Measurements from ENCODE around the gene CELSR1. TPM values are rescaled to one million over a fixed set of nuclear protein-coding genes. Genes with fewer than 3 reads are reported as not detected.

Gene CELSR1
- polyA plus RNA-seq, 4 donors, result 0.27 to 3.0 (median 1.9) TPM; not detected in 1

DNA sequence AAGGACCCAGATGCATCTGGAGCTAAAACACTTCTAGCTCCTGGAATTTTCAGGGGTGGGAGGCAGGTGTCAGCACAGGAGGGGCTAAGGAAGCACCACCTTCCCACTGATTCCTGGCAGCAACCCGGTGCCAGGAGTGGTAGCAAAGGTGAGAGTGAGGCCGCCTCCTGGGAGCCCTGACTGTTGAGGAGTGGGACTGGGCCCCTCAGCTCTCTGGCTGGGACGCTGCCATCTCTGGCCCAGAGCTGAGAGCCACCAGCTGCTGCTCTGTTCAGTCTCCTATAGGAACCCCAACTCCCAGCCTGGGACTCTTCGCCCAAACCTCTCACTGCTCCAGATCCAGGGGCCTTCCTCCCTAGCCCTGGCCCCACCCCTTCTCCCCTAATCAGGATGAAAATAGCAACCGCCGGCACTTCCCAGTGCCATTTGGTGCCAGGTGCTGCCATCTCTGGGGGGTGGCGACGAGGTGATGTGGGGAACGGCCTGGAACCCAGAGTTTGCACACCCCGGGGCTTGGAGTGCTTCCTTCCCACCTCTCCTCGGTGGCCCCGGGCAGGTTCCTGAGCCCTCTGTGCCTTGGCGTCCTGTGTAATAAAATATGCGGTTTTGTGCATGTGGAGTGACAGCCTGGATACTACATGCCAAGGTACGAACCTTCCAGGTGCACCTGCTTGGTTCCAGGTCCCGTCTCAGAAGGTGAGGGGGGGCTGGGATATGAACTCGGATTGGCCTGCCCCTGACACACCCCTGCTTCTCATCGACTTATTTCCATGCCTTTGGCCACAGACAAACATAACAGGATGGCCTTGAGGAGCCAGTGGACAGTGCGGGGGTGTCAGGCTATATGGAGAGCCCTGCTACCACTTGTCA, 35.7 kb upstream of the CELSR1 start:
- 21 to 67% (median 36%) methylated on average over 19 of the region's 19 CpGs for WGBS, 3 donors
- peak overlapping the region in 1 of 3 donors; percentile 7 for H3K27ac ChIP-seq (ENCODE audit: low read depth in 1 of 3, low read length in 2 of 3)

GRCh38 chr22:46571642-46572250, 34.3 kb upstream of the CELSR1 start:
- peaks cover 0 to 17% of the 10 kb centered on the region in 2 donors for H3K9me3 ChIP-seq (ENCODE audit: control insufficient read depth in 2 of 2, insufficient read depth in 1 of 2, low read depth in 1 of 2, low read length in 1 of 2)
- no peak for FAIRE-seq
- no peak for DNase-seq
- WGBS, 3 donors, result 85 to 93% (median 87%) methylated on average over 7 of the region's 7 CpGs
- H3K4me1 ChIP-seq (ENCODE audit: control insufficient read depth in 3 of 3, insufficient read depth in 2 of 3, low read depth in 1 of 3, low read length in 2 of 3), result peaks cover 0 to 19% (median 3%) of the 10 kb centered on the region in 3 donors
- no peak overlapping the region for H3K4me3 ChIP-seq (ENCODE audit: low read depth in 1 of 3, low read length in 3 of 3)
- no peaks in the 10 kb centered on the region for H3K27me3 ChIP-seq (ENCODE audit: control insufficient read depth in 3 of 3, insufficient read depth in 3 of 3, low read length in 3 of 3)
- H3K36me3 ChIP-seq (ENCODE audit: control insufficient read depth in 3 of 3, insufficient read depth in 2 of 3, low read depth in 1 of 3, low read length in 3 of 3), result no peaks in the 10 kb centered on the region
- H3K27ac ChIP-seq (ENCODE audit: low read depth in 1 of 3, low read length in 2 of 3), result no peak overlapping the region

More for the DNA sequence above, 35.7 kb upstream of the CELSR1 start:
- no peak for FAIRE-seq
- peaks cover 0 to 23% (median 3%) of the 10 kb centered on the region in 3 donors for H3K4me1 ChIP-seq (ENCODE audit: control insufficient read depth in 3 of 3, insufficient read depth in 2 of 3, low read depth in 1 of 3, low read length in 2 of 3)
- H3K9me3 ChIP-seq (ENCODE audit: control insufficient read depth in 2 of 2, insufficient read depth in 1 of 2, low read depth in 1 of 2, low read length in 1 of 2), result peaks cover 0 to 17% of the 10 kb centered on the region in 2 donors
- H3K36me3 ChIP-seq (ENCODE audit: control insufficient read depth in 3 of 3, insufficient read depth in 2 of 3, low read depth in 1 of 3, low read length in 3 of 3), result peaks cover 0 to 2% (median 0%) of the 10 kb centered on the region in 3 donors
- H3K4me3 ChIP-seq (ENCODE audit: low read depth in 1 of 3, low read length in 3 of 3), result no peak overlapping the region
- DNase-seq, result no peak
- H3K27me3 ChIP-seq (ENCODE audit: control insufficient read depth in 3 of 3, insufficient read depth in 3 of 3, low read length in 3 of 3), result no peaks in the 10 kb centered on the region

DNA sequence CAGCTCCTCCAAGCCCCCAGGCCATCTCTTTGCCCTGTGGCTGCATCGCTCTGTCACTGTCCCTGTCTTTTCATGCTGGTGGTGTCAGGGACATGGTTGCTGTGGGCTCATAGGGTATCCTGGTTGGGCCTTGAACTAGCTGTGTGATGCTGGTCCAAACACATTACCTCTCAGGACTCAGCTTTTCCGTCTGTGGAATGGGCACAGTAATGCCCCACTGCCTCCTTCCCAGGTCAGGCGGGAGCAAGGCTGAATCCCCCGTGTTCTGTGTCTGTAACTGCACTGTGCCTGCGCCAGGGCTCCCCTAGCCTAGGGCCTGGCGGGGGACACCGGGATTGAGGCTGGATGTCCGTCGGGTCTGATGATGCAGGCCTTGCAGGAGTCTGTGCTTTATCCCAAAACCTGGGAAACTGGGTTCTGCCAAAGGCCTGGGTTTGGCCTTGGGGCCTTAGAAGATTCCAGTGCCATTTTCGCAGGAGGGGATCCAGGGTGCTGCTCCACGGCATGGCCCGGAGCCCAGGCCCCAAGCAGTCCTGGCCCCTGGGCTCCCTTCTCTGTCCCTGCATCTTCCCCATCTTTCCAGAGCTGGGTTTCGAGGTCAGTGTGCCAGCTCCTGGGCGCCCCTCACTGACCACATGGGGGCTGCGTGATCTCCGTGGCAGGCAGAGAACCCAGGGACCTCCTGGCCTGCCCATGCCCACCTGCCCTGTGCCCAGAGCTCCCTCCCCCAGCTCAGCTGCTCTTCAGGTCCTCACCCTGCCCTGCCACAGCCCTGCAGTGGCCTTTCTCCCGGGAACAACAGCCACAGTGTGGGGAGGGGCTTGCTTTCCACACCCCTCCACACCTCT, 32.7 kb upstream of the CELSR1 start:
- 89 to 92% (median 90%) methylated on average over 17 of the region's 17 CpGs for WGBS, 3 donors
- DNase-seq, result no peak

GRCh38 chr22:46569055-46569847, 31.8 kb upstream of the CELSR1 start:
- peaks cover 0 to 17% of the 10 kb centered on the region in 2 donors for H3K9me3 ChIP-seq (ENCODE audit: control insufficient read depth in 2 of 2, insufficient read depth in 1 of 2, low read depth in 1 of 2, low read length in 1 of 2)
- no peak for FAIRE-seq

More for the DNA sequence above, 32.7 kb upstream of the CELSR1 start:
- no peaks in the 10 kb centered on the region for H3K36me3 ChIP-seq (ENCODE audit: control insufficient read depth in 3 of 3, insufficient read depth in 2 of 3, low read depth in 1 of 3, low read length in 3 of 3)
- H3K4me3 ChIP-seq (ENCODE audit: low read depth in 1 of 3, low read length in 3 of 3), result no peak overlapping the region
- FAIRE-seq, result no peak
- peaks cover 0 to 5% (median 3%) of the 10 kb centered on the region in 3 donors for H3K4me1 ChIP-seq (ENCODE audit: control insufficient read depth in 3 of 3, insufficient read depth in 2 of 3, low read depth in 1 of 3, low read length in 2 of 3)
- peaks cover 0 to 17% of the 10 kb centered on the region in 2 donors for H3K9me3 ChIP-seq (ENCODE audit: control insufficient read depth in 2 of 2, insufficient read depth in 1 of 2, low read depth in 1 of 2, low read length in 1 of 2)
- H3K27me3 ChIP-seq (ENCODE audit: control insufficient read depth in 3 of 3, insufficient read depth in 3 of 3, low read length in 3 of 3), result no peaks in the 10 kb centered on the region
- no peak overlapping the region for H3K27ac ChIP-seq (ENCODE audit: low read depth in 1 of 3, low read length in 2 of 3)

DNA sequence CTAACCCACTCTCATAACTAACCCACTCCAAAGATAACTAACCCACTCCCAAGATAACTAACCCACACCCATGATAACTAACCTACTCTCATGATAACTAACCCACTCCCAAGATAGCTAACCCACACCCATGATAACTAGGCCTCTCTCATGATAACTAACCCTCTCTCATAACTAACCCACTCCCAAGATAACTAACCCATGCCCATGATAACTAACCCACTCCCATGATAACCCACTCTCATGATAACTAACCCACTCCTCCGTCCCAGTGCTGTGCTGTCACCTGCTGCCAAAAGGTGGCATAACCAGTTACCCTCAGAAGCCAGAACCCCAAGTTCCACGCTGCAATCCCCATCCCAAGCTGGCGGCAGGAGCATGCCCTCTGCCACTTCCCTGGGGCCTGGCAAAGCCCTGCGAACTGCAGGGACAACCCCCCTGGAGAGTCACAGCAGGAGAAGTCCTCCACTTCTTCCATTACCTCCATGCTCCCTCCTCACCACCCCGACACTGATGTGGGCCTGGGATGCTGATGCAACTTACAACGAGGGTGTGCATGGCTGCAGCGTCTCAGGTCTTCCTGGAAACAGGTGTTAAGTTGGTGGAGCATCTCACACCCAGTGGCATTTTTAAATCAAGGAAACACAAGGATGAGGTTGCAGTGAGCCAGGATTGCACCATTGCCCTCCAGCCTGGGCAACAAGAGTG, 30.8 kb upstream of the CELSR1 start:
- no peak overlapping the region for H3K4me3 ChIP-seq (ENCODE audit: low read depth in 1 of 3, low read length in 3 of 3)
- peaks cover 0 to 17% of the 10 kb centered on the region in 2 donors for H3K9me3 ChIP-seq (ENCODE audit: control insufficient read depth in 2 of 2, insufficient read depth in 1 of 2, low read depth in 1 of 2, low read length in 1 of 2)
- 53 to 65% (median 54%) methylated on average over 7 of the region's 7 CpGs for WGBS, 3 donors
- H3K27me3 ChIP-seq (ENCODE audit: control insufficient read depth in 3 of 3, insufficient read depth in 3 of 3, low read length in 3 of 3), result no peaks in the 10 kb centered on the region
- no peak for DNase-seq
- no peaks in the 10 kb centered on the region for H3K36me3 ChIP-seq (ENCODE audit: control insufficient read depth in 3 of 3, insufficient read depth in 2 of 3, low read depth in 1 of 3, low read length in 3 of 3)
- no peak for FAIRE-seq
- peaks cover 4 to 13% (median 7%) of the 10 kb centered on the region in 3 donors for H3K4me1 ChIP-seq (ENCODE audit: control insufficient read depth in 3 of 3, insufficient read depth in 2 of 3, low read depth in 1 of 3, low read length in 2 of 3)
- no peak overlapping the region for H3K27ac ChIP-seq (ENCODE audit: low read depth in 1 of 3, low read length in 2 of 3)

More at GRCh38 chr22:46569055-46569847, 31.8 kb upstream of the CELSR1 start:
- Histone ChIP-seq H3K4me1 (ENCODE audit: control insufficient read depth in 3 of 3, insufficient read depth in 2 of 3, low read depth in 1 of 3, low read length in 2 of 3) (peaks cover 1 to 3% (median 2%) of the 10 kb centered on the region in 3 donors), H3K27me3 (ENCODE audit: control insufficient read depth in 3 of 3, insufficient read depth in 3 of 3, low read length in 3 of 3) (no peaks in the 10 kb centered on the region), H3K36me3 (ENCODE audit: control insufficient read depth in 3 of 3, insufficient read depth in 2 of 3, low read depth in 1 of 3, low read length in 3 of 3) (no peaks in the 10 kb centered on the region), H3K4me3 (ENCODE audit: low read depth in 1 of 3, low read length in 3 of 3) (no peak overlapping the region), H3K27ac (ENCODE audit: low read depth in 1 of 3, low read length in 2 of 3) (no peak overlapping the region)
- no peak for DNase-seq
- 82 to 85% (median 84%) methylated on average over 23 of the region's 23 CpGs for WGBS, 3 donors

- no peak overlapping the region for H3K27ac ChIP-seq (ENCODE audit: low read depth in 1 of 3, low read length in 2 of 3)
- no peaks in the 10 kb centered on the region for H3K36me3 ChIP-seq (ENCODE audit: control insufficient read depth in 3 of 3, insufficient read depth in 2 of 3, low read depth in 1 of 3, low read length in 3 of 3)
- no peaks in the 10 kb centered on the region for H3K27me3 ChIP-seq (ENCODE audit: control insufficient read depth in 3 of 3, insufficient read depth in 3 of 3, low read length in 3 of 3)
- FAIRE-seq (no peak), DNase-seq (no peak)
- H3K4me1 ChIP-seq (ENCODE audit: control insufficient read depth in 3 of 3, insufficient read depth in 2 of 3, low read depth in 1 of 3, low read length in 2 of 3), result peaks cover 4 to 13% (median 7%) of the 10 kb centered on the region in 3 donors
- no peak overlapping the region for H3K4me3 ChIP-seq (ENCODE audit: low read depth in 1 of 3, low read length in 3 of 3)
- WGBS, 3 donors, result 89 to 100% (median 91%) methylated on average over 1 of the region's 1 CpG
- H3K9me3 ChIP-seq (ENCODE audit: control insufficient read depth in 2 of 2, insufficient read depth in 1 of 2, low read depth in 1 of 2, low read length in 1 of 2), result peaks cover 0 to 21% of the 10 kb centered on the region in 2 donors
Observed at GRCh38 chr22:46567471-46567870, 30.1 kb upstream of the CELSR1 start.

GRCh38 chr22:46564084-46564714, 26.8 kb upstream of the CELSR1 start:
- FAIRE-seq, result no peak
- WGBS, 3 donors, result 63 to 67% (median 66%) methylated on average over 9 of the region's 9 CpGs
- no peaks in the 10 kb centered on the region for H3K27me3 ChIP-seq (ENCODE audit: control insufficient read depth in 3 of 3, insufficient read depth in 3 of 3, low read length in 3 of 3)
- peak in 1 of 2 donors; percentile 70 for DNase-seq
- H3K4me1 ChIP-seq (ENCODE audit: control insufficient read depth in 3 of 3, insufficient read depth in 2 of 3, low read depth in 1 of 3, low read length in 2 of 3), result peaks cover 4 to 13% (median 7%) of the 10 kb centered on the region in 3 donors
- no peak overlapping the region for H3K4me3 ChIP-seq (ENCODE audit: low read depth in 1 of 3, low read length in 3 of 3)
- H3K27ac ChIP-seq (ENCODE audit: low read depth in 1 of 3, low read length in 2 of 3), result peak overlapping the region; percentile 81 to 86 (median 85)
- peaks cover 0 to 4% of the 10 kb centered on the region in 2 donors for H3K9me3 ChIP-seq (ENCODE audit: control insufficient read depth in 2 of 2, insufficient read depth in 1 of 2, low read depth in 1 of 2, low read length in 1 of 2)
- H3K36me3 ChIP-seq (ENCODE audit: control insufficient read depth in 3 of 3, insufficient read depth in 2 of 3, low read depth in 1 of 3, low read length in 3 of 3), result no peaks in the 10 kb centered on the region

Data from small intestine (tissue), 7 donors.